B cell (primary cell): ENCODE measurements around the gene BABAM1. TPM values are rescaled to one million over a fixed set of nuclear protein-coding genes. Genes with fewer than 3 reads are reported as not detected.

ENCODE experiments used
- ATAC-seq: fragments of 200-7000 bp; cut with Tn5 transposase; one replicate; pipeline ENCODE4 v1.10.0; 2021; ENCODE audit warnings: low read depth, mild to moderate bottlenecking, moderate number of reproducible peaks, moderate library complexity
- CTCF ChIA-PET: fragments of 350-600 bp; sonication (Branson Sonifier 250); formaldehyde crosslinking; loops from one replicate; lab custom pipeline; 2021; ENCODE audit warnings: antibody characterized with exemption, inconsistent platforms; lab: Charles Lee
- POLR2A ChIA-PET: fragments of 350-600 bp; sonication (Branson Sonifier 250); formaldehyde crosslinking; loops from one replicate; lab custom pipeline; 2021; ENCODE audit warnings: antibody characterized with exemption; lab: Charles Lee
- DNase-seq: peaks from one replicate; pipeline ENCODE4 v3.0.0; 2013
- H2AFZ ChIP-seq: 2 replicates; pipeline ENCODE4 v1.6.1; 2012; ENCODE audit warnings: mild to moderate bottlenecking, low read depth, low read length; ENCODE audit not compliant: insufficient read depth, poor library complexity, severe bottlenecking
- H3K27ac ChIP-seq, 2 donors: 1 replicate in 1 of 2; 2 replicates in 1 of 2; pipeline ENCODE4 v1.5.1; 2012 to 2013; ENCODE audit warnings: low read length in 2 of 2, mild to moderate bottlenecking in 2 of 2, moderate library complexity in 1 of 2
- H3K27me3 ChIP-seq, 4 experiments: fragments of 200-600 bp in 1 of 4; sonication (generic) in 1 of 4; replicated peaks in 1 of 4; 1 replicate in 2 of 4; 2 replicates in 2 of 4; pipeline versions ENCODE4 v1.6.1 to v1.7.0; 2013 to 2016; ENCODE audit warnings: low read length in 3 of 4, mild to moderate bottlenecking in 2 of 4, mixed read lengths in 1 of 4, moderate library complexity in 1 of 4; ENCODE audit not compliant: insufficient read depth in 4 of 4, control insufficient read depth in 3 of 4; ENCODE audit errors: control extremely low read depth in 1 of 4
- H3K36me3 ChIP-seq, 2 experiments: replicated peaks in 1 of 2; 1 replicate in 1 of 2; 2 replicates in 1 of 2; pipeline versions ENCODE4 v1.6.1 to v1.7.1; 2013; ENCODE audit warnings: low read length in 1 of 2; ENCODE audit not compliant: insufficient read depth in 2 of 2, control insufficient read depth in 1 of 2; ENCODE audit errors: control extremely low read depth in 1 of 2, extremely low read depth in 1 of 2
- H3K4me1 ChIP-seq, 2 donors: fragments of 200-600 bp in 1 of 2; sonication (generic) in 1 of 2; 1 replicate in 1 of 2; 2 replicates in 1 of 2; pipeline versions ENCODE4 v1.5.1 to v1.6.1; 2013 to 2017; ENCODE audit warnings: low read length in 2 of 2; ENCODE audit not compliant: control insufficient read depth in 2 of 2, insufficient read depth in 2 of 2
- H3K4me2 ChIP-seq: replicated peaks from 2 replicates; pipeline ENCODE3; 2012; ENCODE audit warnings: mild to moderate bottlenecking, low read depth, low read length; ENCODE audit not compliant: poor library complexity, severe bottlenecking
- H3K4me3 ChIP-seq, 5 experiments: fragments of 200-600 bp in 1 of 5; sonication (generic) in 1 of 5; 1 replicate in 3 of 5; 2 replicates in 2 of 5; pipeline versions ENCODE4 v1.5.1 to v1.7.0; 2011 to 2016; ENCODE audit warnings: low read length in 4 of 5, mild to moderate bottlenecking in 4 of 5, low read depth in 2 of 5, control low read depth in 1 of 5, moderate library complexity in 1 of 5; ENCODE audit not compliant: insufficient read depth in 1 of 5; ENCODE audit errors: control extremely low read depth in 1 of 5, extremely low read depth in 1 of 5
- H3K79me2 ChIP-seq: fragments of 200-600 bp; sonication (generic); one replicate; pipeline ENCODE4 v1.6.0; 2016; ENCODE audit warnings: low read length; ENCODE audit not compliant: control insufficient read depth, insufficient read depth
- H3K9ac ChIP-seq: fragments of 200-600 bp; sonication (generic); 2 replicates; pipeline ENCODE4 v1.6.1; 2017; ENCODE audit warnings: mild to moderate bottlenecking, low read length, moderate library complexity
- H3K9me3 ChIP-seq, 3 donors: one replicate each; pipeline versions ENCODE4 v1.6.1 to v1.7.1; 2013; ENCODE audit warnings: low read length in 2 of 3; ENCODE audit not compliant: control insufficient read depth in 2 of 3, insufficient read depth in 1 of 3; ENCODE audit errors: control extremely low read depth in 1 of 3
- H4K20me1 ChIP-seq: 2 replicates; pipeline ENCODE4 v1.6.0; 2012; ENCODE audit warnings: mild to moderate bottlenecking, low read length; ENCODE audit not compliant: insufficient read depth, control insufficient read depth, poor library complexity, severe bottlenecking
- H3K27ac Mint-ChIP-seq: one replicate; pipeline ENCODE4 v1.8.0; 2021; ENCODE audit warnings: mixed read lengths
- H3K27me3 Mint-ChIP-seq: one replicate; pipeline ENCODE4 v1.8.0; 2021; ENCODE audit warnings: mixed read lengths
- H3K4me1 Mint-ChIP-seq: one replicate; pipeline ENCODE4 v1.8.0; 2021; ENCODE audit warnings: mixed read lengths
- H3K4me3 Mint-ChIP-seq: one replicate; pipeline ENCODE4 v1.8.0; 2021; ENCODE audit warnings: mixed read lengths
- H3K9me3 Mint-ChIP-seq: one replicate; pipeline ENCODE4 v1.8.0; 2022; ENCODE audit warnings: mixed read lengths; ENCODE audit not compliant: insufficient read depth
- EZH2 ChIP-seq: IDR thresholded peaks from 2 replicates; pipeline ENCODE4 v1.6.1; 2012; ENCODE audit warnings: borderline replicate concordance, low read depth, mild to moderate bottlenecking, moderate library complexity, low read length; ENCODE audit not compliant: insufficient read depth, poor library complexity, severe bottlenecking
- WGBS: methylation state at CpG from one replicate; pipeline ENCODE4 v1.1.5; 2013; ENCODE audit warnings: missing lambda C conversion rate; ENCODE audit not compliant: insufficient coverage; 5-methylcytosine and 5-hydroxymethylcytosine counted together
- intact Hi-C: fragments of 100-400 bp; cut with micrococcal nuclease; formaldehyde crosslinking; loops from one replicate; pipeline ENCODE4 v1.10.0; 2022
- polyA plus RNA-seq: library from polyadenylated mRNA; depleted of rRNA; stranded (reverse); fragments of >200 nt; gene quantifications from 2 replicates; pipeline ENCODE4 v1.2.3, GENCODE V29; 2012
- total RNA-seq, 2 donors: library from RNA; stranded (reverse); fragments of 120-200 nt in 1 of 2; gene quantifications; 1 replicate in 1 of 2; 2 replicates in 1 of 2; pipeline versions ENCODE4 v1.2.3 to v1.2.4, GENCODE V29; 2013 to 2022
- TF ChIP-seq, protein P1 (sequence below): fragments of 200-600 bp; IDR thresholded peaks from one replicate; pipeline ENCODE4 v1.8.0; 2022; ENCODE audit warnings: antibody characterized with exemption, mild to moderate bottlenecking

BABAM1 gene
- total and polyA plus RNA-seq, 2 donors (not counting 1 experiment from before 2014, with no cell fraction given), result 105 to 129 TPM

DNA sequence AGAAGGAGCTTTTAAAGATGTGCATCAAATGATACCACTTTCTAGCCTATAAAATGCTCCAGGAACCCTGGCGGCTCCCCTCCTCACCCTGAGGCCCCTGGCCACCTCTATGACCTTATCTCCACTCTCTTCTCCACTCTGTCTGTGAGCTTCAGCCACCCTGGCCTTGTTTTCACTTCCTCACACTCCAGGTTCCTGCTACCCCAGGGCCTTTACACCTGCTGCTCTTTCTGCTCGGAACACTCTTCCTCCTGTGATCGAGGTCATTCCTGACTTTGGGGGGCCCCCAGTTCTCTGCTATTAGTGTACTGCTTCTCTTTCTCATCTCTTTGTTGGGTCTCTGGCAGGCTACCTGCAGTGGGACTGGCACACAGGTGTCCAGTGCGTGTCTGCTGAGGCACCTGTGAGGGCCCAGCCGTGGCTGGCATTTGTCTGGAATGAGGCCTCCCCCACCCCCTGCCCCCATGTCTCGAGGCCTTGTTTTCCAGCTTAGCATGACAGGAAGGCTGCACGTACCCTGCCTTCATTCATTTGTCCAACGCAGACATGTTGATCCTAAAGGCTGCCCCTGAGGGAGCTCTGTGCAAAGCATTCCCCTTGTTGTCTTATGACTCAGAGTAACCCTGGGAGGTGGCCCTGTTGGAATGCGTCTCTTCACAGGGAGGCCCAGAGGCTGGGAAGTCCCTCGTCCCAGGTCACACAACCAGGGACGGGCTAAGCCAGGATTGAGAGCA, 44.4 kb downstream of the BABAM1 start:
- H4K20me1 ChIP-seq, result peaks cover 62% of the 10 kb centered on the region
- ATAC-seq (no peak), DNase-seq (no peak)
- H3K4me2 ChIP-seq, result no peak overlapping the region
- no peak overlapping the region for H3K4me3 ChIP-seq
- H3K27ac ChIP-seq, result no peak overlapping the region
- Mint-ChIP-seq H3K27me3 (no peaks in the 10 kb centered on the region), H3K4me1 (peaks cover 25% of the 10 kb centered on the region), H3K4me3 (peak overlapping the region; percentile 29), H3K9me3 (no peaks in the 10 kb centered on the region), H3K27ac (no peak overlapping the region)
- no peak overlapping the region for H2AFZ ChIP-seq
- H3K9ac ChIP-seq, result no peak overlapping the region
- H3K36me3 ChIP-seq, result peaks cover 0 to 25% of the 10 kb centered on the region in 2 experiments
- CTCF ChIA-PET, result interaction anchor here (1.0 kb wide), 1 partner anchor 262 kb away, joined by 3 read pairs; no protein-coding TSS in a partner anchor
- peaks cover 72% of the 10 kb centered on the region for H3K79me2 ChIP-seq
- TF ChIP-seq EZH2, result no peak
- TF ChIP-seq, protein P1, sequence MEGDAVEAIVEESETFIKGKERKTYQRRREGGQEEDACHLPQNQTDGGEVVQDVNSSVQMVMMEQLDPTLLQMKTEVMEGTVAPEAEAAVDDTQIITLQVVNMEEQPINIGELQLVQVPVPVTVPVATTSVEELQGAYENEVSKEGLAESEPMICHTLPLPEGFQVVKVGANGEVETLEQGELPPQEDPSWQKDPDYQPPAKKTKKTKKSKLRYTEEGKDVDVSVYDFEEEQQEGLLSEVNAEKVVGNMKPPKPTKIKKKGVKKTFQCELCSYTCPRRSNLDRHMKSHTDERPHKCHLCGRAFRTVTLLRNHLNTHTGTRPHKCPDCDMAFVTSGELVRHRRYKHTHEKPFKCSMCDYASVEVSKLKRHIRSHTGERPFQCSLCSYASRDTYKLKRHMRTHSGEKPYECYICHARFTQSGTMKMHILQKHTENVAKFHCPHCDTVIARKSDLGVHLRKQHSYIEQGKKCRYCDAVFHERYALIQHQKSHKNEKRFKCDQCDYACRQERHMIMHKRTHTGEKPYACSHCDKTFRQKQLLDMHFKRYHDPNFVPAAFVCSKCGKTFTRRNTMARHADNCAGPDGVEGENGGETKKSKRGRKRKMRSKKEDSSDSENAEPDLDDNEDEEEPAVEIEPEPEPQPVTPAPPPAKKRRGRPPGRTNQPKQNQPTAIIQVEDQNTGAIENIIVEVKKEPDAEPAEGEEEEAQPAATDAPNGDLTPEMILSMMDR, result no peak
- no peaks in the 10 kb centered on the region for H3K27me3 ChIP-seq
- POLR2A ChIA-PET, result interaction anchor here (0.8 kb wide), 1 partner anchor 13 kb away, joined by 3 read pairs; no protein-coding TSS in a partner anchor
- H3K9me3 ChIP-seq, result no peaks in the 10 kb centered on the region
- intact Hi-C loops, result no loop called here
- 89% methylated on average over 10 of the region's 11 CpGs for WGBS
- peaks cover 10 to 20% of the 10 kb centered on the region in 2 donors for H3K4me1 ChIP-seq
